HG02870 (cell line): Measurements from ENCODE around the gene SEPTIN5.

ENCODE experiments used
- ATAC-seq: cut with Tn5 transposase; IDR thresholded peaks from one replicate; pipeline ENCODE4 v1.9.1; 2021; ENCODE audit warnings: mild to moderate bottlenecking, moderate library complexity; ENCODE audit not compliant: unreplicated experiment

Gene SEPTIN5

DNA sequence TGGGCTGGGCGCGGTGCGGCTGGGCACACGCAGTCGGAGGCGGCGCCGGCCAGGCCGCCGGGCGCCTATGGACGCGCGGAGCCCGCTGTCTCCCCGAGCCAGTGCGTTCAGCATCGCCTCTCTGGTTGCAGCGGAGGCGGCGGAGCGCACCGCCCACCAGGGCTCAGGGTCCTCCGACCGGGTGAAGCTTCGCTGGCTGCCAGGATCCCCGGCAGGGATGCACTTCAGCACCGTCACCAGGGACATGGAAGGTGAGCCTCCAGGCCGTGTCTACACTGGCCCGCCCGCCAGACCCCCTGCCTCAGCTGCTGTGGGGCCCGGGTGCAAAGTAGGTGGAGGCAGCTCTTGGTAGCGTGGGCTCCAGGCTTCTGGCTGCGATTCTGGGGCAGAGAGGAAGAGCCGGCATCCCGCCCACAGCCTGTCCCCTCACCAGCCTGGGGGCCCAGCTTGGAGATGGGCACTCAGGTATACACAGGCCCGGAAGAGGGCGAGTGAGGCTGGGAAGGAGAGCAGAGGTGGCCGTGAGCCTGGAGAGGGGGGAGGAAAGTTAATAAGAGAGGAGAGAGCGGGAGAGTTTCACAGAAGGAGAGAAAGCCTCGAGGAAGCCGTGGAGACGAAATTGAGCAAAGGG lies 45.2 kb downstream of the SEPTIN5 start:
- no peak for ATAC-seq

DNA sequence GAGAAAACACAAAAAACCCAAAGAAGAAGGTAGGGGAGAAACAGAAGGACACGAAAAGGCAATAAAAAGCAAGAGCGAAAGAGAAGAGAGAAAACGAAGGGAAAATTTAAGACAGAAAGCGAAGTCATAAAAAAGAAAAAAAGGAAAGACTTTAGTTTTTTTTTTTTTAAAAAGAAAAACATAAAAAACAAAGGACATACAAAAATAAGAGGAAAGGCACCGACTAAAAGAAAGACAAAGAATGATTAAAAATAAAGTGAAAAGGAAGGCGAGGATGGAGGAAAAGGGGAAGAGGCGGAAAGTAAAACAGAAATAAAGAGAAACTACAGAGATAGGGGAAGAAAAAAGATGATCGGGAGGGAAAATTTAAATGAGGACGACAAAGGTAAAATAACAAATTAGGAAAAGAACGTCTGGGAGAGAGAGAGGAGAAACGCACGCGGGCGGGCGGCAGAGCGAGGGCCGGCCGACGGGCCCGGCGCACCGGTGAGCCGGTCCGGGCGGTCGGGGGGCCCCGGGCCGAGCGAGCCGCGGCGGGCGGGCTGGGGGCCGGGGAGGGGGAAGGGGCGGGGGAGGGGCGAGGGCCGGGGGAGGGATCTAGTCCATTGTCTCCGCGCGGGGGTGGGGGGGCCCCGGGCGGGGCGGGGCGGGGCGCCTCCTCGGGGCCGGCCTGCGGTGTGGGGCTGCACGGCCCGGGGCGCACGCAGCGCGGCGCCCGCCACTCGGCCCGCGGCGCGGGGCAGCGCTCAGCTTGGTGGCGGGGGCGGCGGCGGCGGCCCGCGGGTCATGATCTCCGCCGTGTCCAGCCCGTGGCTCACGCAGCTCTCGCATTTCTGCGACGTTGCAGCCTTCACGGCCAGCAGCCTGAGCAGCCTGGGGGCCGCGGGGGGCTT lies 46.0 kb downstream of the SEPTIN5 start, which contains the start of gene TBX1:
TSS of gene TBX1 (plus strand) at position 721 of the 893 bp plus-strand sequence. CDS start at position 787, 66 bp downstream.
- no peak for ATAC-seq

DNA sequence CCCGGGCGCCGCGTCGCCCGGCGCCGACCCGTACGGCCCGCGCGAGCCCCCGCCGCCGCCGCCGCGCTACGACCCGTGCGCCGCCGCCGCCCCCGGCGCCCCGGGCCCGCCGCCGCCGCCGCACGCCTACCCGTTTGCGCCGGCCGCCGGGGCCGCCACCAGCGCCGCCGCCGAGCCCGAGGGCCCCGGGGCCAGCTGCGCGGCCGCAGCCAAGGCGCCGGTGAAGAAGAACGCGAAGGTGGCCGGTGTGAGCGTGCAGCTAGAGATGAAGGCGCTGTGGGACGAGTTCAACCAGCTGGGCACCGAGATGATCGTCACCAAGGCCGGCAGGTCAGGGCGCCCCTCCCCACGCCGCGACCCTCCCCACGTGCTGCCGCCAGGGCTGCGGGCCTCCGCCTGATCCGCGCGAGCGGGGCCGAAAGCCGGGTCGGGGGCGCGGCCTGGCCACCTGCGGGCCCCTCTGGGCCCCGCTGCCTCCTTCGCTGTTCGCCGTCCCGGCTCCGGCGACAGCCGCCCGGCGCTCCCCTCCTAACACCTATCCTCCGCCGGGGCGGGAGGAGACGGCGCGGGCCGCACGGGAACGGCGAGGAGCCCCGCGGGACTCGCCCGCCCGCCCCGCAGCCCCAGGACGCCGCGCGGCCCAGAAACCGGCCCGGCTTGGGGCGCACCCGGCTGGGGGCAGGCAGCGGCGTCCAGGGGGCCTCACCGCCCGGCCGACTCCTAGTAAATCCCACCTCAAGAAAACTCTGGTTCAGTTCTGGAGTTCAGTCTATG lies 46.8 kb downstream of the SEPTIN5 start:
- ATAC-seq, result no peak

DNA sequence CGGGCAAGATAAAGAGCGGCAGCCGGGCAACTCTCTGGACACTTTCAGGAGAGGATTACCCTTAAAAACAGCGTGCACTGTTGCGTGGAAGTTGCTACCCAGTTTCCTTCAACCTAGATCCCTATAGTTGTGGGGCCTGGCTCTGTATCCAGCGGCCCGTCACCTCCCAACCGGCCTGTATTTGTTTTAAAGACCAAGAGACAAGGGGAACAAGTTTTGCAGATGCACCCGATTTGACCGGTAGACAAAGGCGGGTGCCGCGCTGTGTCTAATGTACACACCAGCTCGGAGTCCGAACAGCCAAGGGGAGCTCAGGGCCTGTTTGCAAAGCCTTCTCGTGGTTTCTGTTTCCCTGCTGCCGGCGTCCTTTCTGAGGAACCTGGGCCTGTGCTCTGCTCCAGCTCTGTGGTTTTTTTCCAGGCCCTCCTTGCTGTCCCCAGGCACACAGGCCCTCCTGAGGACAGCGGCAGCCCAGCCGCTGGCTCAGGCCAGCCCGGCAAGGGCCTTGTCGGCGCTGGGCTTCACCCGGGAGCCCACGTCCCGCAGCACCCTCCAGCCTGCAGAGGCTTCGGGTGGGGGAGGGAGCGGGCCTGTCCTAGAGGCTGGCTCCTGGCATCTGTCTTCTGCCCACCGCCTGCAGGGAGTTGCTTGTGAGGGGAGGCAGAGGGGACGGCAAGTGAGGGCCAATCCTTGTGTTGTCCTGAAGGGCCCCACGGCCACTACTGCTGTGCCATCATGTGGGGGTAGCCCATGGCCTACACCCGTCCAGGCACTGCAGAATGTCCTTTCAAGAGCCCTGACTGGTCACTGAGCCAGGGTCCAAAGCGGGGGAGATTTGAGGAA lies 47.6 kb downstream of the SEPTIN5 start:
- no peak for ATAC-seq

DNA sequence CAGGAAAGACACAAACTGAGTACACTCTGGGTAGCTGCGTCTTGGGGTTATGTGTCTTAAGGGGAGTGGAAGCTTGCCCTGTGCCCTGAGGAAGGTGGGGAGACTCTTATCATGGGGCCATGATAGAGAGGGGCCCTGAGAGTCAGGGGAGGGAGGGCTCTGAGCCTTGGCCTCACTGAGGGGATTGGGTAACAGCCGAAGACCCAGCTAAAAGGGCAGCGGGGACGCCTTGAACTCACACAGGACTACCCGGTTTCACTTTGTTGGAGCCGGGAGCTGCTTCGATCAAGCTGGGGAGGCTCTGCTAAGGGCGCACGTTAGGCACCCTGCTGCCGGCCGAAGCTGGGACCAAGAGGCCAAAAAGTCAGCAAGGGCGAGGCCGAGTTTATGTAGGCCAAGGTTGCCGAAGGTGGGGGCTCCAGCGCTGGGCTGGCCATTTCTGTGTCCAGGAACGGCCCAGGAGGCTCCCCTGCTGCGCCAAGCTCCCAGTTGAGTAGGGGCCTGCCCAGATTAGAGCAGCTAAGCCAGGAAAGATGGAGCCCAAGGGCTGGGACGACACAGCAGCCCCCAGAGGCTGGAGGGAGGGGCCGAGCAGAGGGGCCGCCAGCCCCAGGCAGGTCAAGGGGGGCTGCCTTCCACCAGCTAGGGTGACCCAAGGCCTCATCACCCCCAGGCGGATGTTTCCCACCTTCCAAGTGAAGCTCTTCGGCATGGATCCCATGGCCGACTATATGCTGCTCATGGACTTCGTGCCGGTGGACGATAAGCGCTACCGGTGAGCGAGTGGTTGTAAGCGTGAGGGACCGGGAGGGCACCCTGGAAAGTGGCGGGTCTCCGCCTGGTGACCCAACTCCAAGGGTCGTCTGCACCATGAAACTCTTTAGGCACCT lies 48.5 kb downstream of the SEPTIN5 start:
- ATAC-seq, result no peak

DNA sequence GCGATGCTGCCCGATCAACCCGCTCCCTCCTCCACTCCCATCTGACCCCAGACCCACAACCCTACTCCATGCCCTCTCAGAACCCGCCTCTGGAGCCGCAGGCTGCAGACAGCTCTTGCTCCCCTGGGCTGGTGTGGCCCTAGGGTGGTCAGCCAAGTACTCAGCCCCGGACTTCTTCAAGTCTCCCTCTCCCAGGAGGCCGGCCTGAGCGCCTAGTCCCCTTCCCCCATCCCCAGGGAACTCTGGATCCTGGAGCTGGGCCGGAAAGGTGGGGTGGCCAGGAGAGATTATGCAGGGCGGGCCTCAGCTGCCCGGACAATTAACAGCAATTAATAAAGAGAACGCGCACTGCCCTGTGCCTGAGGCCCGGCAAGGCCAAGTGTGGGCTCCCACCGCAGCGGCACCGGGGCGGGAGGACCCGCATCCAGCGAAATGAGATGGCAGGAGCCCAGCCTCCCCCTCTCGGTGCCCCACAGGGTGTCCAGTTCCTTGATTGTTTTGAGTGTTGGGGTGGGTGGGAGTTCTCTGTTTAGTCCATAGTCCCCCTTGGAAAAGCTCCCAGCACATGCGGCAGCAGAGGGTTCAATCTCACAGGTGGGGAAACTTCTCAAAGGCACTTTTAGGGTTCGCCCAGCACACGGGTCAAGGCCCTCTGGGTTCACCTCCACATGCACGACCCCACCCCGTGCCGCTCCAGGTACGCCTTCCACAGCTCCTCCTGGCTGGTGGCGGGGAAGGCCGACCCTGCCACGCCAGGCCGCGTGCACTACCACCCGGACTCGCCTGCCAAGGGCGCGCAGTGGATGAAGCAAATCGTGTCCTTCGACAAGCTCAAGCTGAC lies 49.4 kb downstream of the SEPTIN5 start:
- ATAC-seq, result no peak

DNA sequence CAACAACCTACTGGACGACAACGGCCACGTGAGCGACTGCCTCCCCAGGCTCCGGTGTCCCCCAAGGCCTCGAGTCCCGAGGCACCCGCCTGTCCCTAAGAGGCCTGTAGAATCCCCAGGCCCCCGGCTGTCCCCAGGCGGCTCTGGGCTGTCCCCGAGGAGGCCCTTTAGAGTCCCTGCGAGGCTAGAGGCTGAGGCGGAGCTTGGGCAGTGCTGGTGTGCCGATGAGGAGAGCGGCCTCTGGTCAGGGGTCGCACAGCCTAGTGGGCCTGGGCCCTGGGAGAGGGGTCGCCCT lies 49.9 kb downstream of the SEPTIN5 start:
- no peak for ATAC-seq

DNA sequence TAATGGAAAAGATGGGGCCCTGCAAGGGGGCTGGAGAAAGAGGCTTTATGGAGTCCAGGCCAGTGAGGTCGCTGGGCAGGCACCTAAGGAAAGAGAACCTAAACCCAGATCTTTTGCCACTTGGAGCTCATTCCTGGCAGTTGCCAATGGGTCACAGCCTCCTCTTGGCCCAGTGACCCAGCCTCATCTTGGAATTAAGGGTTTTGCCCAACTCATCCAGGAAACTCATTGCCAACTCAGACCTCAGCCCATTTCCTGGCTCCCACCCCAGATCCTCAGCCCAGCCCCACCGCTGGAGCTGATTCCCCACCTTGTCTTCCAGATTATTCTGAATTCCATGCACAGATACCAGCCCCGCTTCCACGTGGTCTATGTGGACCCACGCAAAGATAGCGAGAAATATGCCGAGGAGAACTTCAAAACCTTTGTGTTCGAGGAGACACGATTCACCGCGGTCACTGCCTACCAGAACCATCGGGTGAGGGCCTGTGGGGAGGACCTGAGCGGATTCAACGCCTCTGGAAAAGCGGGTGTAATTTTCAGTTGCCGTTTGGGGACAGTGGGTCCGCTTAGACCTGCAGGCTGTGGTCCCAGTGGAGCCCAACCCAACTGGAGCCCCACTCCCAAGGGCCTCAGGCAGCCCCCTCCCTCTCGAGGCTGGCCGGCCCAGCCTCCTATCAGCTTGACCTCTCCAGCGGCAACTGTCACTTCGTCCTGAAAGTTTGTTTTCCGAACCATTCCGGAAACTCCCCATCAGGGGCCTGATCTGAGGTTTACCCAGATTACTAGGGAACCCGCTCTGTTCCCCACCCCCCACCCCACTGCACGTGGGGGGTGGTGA lies 50.6 kb downstream of the SEPTIN5 start:
- ATAC-seq, result no peak

DNA sequence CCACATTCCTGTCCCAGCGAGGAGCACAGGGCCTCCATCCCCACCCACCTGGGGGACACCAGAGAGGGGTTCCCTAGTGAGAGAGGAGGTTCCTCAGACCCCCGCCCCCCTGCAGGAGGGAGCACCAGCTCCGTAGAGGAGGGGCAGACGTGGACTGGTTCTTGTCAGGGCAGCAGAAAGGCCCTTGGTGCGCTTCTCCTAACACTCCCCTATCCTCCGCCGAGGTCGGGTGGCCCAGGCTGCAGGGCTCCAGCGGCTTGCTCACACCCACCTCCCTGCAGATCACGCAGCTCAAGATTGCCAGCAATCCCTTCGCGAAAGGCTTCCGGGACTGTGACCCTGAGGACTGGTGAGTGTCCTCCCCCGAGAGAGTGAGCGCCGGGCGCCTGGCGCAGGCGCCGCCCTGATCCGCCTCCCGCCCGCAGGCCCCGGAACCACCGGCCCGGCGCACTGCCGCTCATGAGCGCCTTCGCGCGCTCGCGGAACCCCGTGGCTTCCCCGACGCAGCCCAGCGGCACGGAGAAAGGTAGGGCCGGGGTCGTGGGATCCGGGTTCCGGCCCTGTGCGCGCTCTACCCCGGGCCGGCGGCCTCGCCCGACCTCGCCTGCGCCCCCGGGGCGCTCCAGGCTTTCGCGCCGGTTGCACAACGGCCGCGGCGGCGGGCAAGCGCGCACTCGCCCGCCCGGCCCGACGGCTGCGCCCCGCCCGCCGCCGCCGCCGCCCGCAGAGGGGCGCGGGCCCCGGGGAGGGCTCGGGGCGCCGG lies 51.4 kb downstream of the SEPTIN5 start:
- ATAC-seq, result no peak

DNA sequence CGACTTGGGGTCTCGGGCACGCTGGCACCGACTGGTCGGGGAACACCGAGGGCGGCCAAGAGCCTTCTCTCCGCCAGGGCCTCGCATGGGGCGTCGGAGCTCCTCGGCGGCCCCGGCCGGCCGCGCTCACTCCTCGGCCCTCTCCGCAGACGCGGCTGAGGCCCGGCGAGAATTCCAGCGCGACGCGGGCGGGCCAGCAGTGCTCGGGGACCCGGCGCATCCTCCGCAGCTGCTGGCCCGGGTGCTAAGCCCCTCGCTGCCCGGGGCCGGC lies 51.9 kb downstream of the SEPTIN5 start:
- no peak for ATAC-seq

DNA sequence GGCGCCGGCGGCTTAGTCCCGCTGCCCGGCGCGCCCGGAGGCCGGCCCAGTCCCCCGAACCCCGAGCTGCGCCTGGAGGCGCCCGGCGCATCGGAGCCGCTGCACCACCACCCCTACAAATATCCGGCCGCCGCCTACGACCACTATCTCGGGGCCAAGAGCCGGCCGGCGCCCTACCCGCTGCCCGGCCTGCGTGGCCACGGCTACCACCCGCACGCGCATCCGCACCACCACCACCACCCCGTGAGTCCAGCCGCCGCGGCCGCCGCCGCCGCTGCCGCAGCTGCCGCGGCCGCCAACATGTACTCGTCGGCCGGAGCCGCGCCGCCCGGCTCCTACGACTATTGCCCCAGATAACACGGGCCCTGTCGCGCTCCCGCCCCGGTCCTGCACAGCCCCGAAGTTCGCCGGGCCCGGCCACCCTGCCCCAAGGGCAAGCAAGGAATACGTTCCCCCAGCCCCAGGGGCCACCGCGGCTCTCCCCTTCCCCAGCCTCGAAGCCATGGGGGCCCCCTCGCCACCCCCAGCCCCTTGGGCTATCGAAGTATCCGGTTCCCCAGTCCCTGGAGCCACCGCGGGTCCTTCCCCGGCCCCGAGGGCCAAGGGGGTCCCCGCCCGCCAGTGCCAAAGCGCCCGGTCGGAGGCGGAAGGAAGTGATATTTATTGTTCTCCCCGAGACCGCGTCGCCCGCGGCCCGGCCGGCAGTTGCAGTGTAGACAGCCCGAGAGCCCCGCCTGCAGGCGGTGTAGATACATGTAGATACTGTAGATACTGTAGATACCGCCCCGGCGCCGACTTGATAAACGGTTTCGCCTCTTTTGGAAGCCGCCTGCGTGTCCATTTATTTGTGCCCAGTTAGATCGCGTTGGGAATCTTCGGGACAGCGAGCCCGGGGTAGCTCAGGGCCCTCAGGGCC lies 52.5 kb downstream of the SEPTIN5 start:
- no peak for ATAC-seq

DNA sequence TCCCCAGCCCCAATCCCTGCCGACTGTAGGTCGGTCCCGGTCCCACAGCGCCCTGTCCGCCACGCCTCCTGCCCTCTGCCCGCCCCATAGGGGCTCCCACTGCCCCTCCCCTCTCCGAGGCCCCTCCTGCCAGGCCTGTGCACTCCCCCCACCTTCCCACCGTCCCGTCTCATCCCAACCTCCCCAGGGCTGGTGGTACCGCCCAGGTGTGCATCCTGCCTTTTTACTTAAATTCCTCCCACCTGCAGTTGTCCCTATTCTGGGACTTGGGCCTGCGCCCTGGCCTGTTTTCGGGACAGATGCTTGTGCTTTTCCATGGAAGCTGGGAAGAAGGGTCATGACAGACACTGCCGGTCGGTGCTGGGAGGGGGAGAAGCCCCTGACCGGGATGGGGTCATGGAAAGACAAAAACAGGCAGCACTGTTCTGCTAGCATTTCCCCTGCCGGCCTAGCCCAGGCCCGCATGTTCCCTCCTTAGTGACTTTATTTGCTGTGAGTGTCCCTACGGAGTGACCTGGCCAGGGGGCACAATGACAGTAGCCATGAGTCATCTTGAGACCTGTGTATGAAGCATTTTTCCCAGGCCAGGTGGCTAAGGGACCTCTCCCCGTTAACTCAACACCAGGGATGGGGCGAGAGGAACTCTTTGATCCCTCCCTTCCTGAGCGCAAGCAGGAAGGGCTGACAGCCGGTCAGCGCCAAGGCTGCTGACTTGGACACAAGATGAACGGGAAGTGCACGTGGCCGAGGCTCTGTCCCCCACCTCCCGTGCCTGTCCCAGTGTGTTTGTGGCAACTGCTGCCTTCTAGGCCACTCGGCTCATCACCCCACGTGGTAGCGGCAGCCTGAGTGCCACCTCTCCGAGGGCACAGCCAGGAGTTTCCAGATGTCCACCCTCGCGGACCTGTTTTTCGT lies 53.4 kb downstream of the SEPTIN5 start:
- no peak for ATAC-seq

DNA sequence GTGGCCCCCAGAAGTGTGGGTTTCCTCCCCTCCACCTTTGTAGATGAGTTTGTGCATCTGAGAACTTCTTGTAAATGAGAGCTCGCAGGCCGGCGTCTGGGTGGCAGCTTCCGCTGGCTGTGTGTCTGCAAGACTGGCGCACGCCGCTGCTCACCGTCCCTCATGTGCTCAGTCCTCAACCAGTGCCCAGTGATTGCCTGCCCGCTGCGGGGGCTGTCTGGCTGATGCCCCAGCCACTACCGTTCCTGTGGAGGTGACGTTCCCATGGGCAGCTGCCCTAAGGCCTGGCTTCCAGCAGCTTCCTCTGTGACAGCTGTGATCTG lies 55.1 kb downstream of the SEPTIN5 start:
- no peak for ATAC-seq

DNA sequence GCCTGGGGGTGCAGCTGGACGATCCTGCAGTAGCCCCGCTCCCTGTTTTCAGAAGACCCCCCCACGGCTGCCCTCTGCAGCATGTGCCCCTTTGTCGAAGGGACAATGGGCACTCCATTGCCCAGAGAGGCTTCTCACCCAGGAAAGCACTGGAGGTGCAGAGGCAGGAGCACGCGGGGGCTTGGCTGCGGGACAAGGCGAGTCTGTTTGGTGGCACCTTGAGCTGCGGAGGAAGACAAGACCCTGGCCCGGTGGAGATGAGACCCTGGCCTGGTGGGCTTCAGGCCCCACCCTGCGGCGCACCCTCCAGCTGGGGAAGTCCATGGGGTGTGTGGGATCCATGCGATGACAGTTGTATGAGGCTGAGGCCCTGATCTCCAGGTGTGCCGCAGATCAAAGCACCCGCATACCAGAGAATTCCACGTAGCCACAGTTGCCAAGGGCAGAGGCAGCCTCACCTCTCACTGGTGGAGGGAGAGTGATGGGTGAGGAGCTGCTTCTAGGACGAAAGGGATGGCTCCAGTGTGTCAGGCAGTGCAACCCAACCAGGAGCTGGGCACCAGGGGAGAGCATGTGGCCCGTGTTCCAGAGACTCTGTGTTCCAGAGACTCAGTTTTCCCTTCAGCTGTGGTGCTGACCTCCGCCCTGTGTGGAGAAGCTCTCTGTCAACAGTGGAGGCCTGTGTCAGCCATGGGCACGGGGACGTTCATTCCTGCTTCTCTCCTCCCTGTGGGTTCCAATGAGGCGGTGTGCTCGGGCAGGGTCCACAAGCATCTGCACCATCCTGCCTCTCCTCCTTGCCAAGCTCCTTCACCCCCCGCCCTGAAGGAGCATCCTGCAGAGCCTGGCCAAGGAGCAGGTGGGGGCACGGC lies 56.3 kb downstream of the SEPTIN5 start:
- ATAC-seq, result no peak

DNA sequence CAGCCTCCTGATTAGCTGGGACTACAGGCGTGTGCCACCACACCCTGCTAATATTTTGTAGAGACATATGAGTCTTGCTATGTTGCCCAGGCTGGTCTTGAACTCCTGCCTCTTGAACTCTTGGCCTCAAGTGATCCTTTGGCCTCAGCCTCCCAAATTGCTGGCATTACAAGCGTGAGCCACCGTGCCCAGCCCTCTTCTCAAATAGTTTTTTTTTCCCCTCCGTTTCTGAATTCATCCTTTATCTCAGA lies 58.0 kb downstream of the SEPTIN5 start:
- no peak for ATAC-seq
